HG02642 (cell line): Measurements from ENCODE around the gene VPS13C.
"Not testable (repeated sequence)": the region's sequence is repeated elsewhere in the genome, so short reads cannot be mapped to it uniquely, and the experiment has no call there.

Source experiments
- ATAC-seq: cut with Tn5 transposase; IDR thresholded peaks from one replicate; pipeline ENCODE4 v1.9.1; 2021; ENCODE audit warnings: mild to moderate bottlenecking; ENCODE audit not compliant: unreplicated experiment, poor library complexity

VPS13C gene

GRCh38 chr15:62047282-62047827, 12.9 kb downstream of the VPS13C start:
- no peak for ATAC-seq

GRCh38 chr15:62046078-62046743, 14.0 kb downstream of the VPS13C start:
- peak; percentile 63 for ATAC-seq

DNA sequence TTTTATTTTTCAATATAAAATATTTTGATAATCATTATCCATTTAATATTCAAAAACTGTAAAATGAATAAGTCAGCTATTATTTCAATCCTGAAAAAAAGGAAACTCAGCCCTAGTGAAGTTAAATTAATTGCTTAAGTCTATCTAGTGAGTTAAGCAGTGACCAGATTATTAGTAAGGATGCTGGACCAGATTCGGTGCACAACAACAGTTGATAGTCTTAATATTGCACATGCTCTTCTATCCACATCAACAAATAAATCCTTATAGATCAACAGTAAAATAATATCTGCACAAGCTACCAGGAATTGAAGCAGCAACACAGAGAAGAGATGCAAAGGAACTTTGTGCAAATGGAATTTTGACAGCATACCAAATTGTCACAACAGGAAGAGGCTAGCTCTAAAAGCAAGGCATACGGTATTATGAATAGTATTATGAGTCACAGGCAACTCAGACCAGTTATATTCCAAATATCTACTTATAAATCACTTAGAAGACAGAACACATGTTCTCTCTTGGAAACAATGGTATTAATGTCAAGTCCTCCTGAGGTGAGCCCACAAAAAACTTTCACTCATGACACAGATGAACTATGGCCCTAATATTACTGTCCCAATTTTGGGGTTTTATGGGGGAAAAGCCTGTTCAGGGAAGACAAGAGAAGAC, 24.9 kb downstream of the VPS13C start:
- no peak for ATAC-seq

GRCh38 chr15:62027916-62028315, 32.3 kb downstream of the VPS13C start:
- no peak for ATAC-seq

GRCh38 chr15:62027263-62027565, 33.0 kb downstream of the VPS13C start:
- no peak for ATAC-seq

DNA sequence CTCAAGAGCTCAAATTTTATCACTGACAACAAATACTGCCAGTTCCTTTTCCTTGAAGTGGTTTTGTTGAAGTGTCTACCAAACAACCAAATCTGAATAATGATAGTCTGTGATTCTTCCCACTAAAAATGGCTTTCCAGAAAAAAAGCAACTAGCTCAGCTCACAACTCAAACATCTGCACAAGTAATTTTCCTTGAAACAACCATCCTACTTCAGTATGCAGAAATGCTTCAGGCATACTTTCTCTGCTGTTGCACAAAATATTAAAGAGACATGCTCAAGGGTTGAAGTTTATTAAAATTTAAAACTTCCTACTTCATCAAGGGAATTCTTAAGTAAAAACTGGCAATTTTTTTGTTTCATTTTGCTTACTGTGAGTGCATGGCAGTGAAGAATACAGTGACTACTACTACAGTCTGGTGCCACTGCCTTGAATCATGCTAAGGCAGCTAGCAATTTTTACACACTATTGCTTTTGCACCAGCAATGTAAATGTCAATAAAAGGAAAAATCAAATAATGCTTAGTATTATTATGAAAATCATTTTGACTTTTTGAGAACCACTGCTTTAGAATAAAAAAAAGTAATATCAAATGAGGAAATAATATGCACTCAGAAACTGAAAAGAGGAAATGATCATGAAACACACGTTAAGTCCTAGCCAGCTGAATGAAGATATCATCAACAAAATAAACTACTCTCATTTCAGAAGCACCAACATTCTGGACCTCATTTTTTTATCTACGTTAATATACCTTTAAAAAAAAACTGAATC, 33.6 kb downstream of the VPS13C start:
- ATAC-seq = no peak

GRCh38 chr15:62021991-62022600, 38.2 kb downstream of the VPS13C start:
- no peak for ATAC-seq

DNA sequence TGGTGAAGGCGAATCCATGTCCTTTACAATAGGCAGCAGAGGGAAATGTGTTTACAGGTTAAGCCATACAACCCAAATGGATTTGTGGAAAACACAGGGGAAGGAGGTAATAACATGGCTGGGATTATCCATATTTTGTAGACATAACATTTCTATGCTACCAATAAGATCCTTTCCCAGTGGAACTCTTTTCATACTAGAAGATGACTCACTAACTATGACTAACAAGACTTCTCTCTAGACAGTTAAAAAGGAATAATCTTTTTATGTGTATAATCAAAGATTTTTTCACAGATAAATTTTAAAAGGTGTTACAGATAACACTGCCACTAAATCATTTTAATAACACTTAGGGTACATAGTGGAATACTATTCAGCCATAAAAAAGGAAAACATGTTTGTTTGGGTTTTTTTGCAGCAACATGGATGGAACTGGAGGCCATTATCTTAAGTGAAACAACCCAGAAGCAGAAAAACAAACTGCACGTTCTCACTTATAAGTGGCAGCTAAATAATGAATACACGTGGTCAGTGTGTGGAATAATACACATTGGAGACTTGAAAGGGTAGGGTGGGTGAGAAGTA, 39.6 kb downstream of the VPS13C start:
- no peak for ATAC-seq

DNA sequence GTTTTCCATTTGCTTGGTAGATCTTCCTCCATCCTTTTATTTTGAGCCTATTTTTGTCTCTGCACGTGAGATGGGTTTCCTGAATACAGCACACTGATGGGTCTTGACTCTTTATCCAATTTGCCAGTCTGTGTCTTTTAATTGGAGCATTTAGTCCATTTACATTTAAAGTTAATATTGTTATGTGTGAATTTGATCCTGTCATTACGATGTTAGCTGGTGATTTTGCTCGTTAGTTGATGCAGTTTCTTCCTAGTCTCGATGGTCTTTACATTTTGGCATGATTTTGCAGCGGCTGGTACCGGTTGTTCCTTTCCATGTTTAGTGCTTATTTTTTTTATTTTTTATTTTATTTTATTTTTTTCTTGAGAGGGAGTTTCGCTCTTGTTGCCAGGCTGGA, 54.9 kb downstream of the VPS13C start:
- ATAC-seq = not testable (repeated sequence)

- ATAC-seq = no peak
Observed at GRCh38 chr15:61997786-61998185, 62.5 kb downstream of the VPS13C start.

DNA sequence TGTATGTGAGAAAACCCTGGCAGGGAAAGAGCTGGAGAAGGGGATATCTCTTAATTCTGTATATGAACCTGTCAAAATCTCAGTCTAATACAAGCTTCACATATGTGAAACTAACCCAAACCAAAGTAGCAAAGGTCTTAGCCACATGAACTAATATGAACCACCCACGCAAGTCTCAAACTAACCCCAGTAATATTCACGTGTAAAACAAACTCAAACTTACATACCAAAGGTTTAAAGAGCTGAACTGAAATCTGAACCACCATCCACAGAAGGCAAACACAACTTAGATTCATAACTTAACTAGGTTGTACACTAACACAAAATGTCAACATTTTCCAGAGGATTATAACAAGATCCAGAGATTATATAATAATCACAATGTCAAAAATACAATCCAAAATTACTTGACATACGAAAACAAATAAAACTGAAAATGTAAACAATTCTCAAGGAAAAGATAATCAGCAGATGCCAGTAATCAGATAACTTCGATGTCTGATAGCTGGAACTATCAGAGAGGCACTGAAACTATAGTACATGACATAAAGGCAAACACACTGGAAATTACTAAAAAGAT, 64.1 kb downstream of the VPS13C start:
- no peak for ATAC-seq

GRCh38 chr15:61994216-61994615, 66.0 kb downstream of the VPS13C start:
- no peak for ATAC-seq

GRCh38 chr15:61992518-61992917, 67.7 kb downstream of the VPS13C start:
- ATAC-seq = no peak

GRCh38 chr15:61989667-61990066, 70.6 kb downstream of the VPS13C start:
- no peak for ATAC-seq

DNA sequence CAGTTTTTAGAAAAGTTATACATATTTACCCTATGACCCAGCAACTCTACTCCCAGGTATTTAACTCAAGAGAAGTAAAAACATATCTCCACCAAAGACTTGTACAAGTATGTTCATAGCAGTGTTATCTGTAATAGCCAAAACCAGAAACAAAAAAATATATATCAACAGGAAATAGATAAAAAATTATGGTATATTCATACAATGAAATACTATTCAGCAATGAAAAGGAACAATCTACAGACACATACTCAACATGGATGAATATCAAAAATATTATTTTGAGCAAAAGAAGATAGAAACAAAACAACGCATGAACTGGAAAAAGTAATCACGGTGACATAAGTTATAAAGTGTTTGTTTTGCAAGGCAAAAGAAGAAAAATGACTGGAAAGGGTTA, 72.4 kb downstream of the VPS13C start:
- ATAC-seq = no peak

GRCh38 chr15:61983081-61983480, 77.2 kb downstream of the VPS13C start:
- ATAC-seq = no peak

DNA sequence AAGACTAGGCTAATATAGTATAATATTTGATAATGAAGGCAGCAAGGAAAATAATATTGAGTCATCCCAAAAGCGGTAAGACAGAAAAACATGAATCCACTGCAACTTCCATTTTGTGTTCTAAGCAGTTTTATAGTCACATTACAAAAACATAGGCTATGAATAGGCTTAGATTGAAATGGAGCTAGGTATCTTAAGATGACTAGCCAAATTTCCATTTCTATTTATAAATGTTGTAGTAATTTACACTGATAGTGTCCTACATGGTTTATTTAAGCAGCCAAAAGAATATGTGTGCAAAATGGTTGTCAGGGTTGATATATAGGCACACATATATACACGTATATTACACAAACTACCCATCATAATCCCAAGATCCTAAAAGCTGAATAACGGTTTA, 82.0 kb downstream of the VPS13C start:
- ATAC-seq = no peak

GRCh38 chr15:61974759-61975158, 85.5 kb downstream of the VPS13C start:
- no peak for ATAC-seq

DNA sequence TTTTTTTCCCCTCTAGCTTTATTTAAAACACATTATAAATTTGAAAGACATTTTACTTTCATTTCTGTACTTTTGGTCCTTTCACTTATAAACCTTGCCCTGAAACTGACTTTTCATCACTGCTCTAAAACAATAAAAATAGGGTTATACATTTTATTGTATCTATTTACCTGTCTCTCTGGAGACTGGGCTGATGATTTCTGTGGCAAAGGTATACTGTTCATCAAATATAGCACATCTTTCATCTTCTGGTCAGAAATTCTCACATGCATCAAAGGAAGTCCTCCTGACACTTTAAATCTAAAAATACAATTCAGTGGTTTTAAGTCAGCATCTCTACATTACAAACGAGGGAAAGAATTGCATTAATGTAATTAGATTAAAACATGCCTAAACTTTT, 86.1 kb downstream of the VPS13C start:
- ATAC-seq = no peak

DNA sequence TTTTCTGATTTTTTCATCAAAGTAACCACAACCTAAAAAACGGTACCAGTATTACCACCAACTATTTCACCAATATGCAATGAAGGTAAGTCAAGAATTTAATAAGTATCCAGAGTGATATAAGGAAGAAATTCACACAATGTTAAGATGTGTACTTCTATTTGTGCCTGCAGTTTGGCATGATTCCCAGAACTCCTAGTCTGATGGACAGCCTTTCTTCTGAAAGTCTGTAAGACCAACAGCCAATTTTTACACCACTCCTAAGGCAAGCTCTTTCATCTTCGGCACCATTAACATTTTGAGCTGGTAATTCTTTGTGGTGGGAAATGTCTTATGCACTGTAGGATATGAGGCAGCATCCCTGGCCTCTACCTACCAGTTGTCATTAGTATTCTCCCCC, 108.3 kb downstream of the VPS13C start:
- ATAC-seq = no peak
